HG03159 (cell line): ENCODE results near the gene PRKCA.

Experiments
- ATAC-seq: cut with Tn5 transposase; IDR thresholded peaks from one replicate; pipeline ENCODE4 v1.9.1; 2021; ENCODE audit warnings: mild to moderate bottlenecking, moderate library complexity; ENCODE audit not compliant: unreplicated experiment

The PRKCA gene

DNA sequence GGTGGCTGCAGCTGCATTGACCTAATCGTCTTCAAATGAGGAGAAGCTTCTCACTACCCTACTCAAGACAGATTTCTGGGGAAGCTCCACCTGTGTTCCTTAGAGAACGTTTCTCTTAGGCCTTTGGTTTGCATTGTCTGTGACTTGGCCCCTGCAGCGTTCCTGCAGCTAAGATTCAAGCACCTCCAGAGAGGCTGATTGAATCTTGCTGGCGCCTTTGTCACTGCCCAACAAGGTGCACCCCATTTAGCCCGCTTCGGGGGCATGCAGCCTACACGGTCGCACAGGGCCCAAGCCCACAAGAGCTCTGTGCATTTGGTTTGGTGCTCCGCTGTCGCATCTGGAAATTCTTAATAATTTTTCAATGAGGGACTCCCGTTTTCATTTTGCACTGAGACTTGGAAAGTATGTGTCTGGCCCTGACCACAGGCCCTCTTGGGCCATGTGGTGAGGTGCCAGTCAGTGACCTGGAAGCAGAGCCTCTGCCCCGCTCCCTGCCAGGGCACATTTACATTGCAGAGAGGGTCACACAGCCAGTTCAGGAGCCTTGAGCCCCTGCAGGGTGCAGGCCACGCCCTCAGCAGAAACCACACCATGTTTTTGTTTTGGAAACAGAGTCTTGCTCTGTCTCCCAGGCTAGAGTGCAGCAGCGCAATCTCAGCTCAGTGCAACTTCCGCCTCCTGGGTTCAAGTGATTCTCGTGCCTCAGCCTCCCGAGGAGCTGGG lies 481.4 kb downstream of the PRKCA start:
- no peak for ATAC-seq

DNA sequence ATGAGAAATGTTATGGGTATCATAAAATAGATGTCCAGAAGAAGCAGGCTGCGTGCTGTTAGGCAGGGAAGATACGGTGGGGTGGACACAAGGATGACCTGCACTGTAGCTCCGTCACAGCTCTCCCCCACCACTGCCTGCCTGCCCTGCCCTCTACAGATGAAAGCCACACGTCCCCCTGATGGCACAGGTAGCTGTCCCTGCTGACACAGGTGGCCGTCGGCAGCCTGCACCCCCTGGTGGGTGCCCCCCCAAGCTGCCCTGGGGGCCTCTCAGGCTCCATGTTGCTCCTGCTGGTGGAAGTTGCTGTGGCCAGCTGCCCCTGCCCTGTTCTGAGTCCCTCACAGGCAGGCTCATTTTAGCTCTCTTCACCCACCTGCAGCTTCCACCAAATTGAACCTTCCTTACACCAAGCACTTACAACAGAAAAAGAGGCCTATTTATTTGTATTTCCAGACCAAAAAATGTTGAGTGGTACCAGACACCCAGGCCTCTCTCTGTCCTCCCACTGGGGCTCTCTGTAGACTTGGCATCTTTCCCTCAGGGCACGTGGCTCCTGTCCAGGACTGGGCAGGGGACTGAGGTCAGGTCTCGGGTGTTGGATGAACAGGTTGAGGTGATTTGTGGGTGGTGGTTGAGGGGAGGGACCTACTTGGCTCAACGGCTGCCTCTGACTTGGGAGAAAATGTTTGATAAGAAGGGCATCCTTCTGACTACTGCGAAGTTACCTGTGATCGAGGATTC lies 482.4 kb downstream of the PRKCA start:
- ATAC-seq: no peak

DNA sequence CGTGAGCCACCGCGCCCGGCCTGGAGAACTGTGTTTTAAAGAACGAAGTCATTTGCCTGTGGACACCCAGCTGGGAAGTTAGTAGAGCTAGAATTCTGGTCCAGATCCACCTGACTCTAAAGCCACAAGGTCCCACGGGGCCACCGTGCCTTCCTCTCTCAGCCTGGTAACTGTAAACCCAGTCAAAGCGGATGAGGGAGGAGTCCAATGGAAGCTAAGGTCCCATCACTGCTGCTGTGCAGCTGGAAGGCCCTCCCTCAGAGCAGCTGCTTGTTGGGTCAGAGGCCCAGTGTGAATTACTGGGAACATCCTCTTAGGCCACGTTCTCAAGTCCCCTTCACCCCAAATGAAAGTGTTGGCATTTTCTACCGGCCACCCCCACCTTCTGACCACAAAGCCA lies 483.7 kb downstream of the PRKCA start:
- ATAC-seq: no peak

DNA sequence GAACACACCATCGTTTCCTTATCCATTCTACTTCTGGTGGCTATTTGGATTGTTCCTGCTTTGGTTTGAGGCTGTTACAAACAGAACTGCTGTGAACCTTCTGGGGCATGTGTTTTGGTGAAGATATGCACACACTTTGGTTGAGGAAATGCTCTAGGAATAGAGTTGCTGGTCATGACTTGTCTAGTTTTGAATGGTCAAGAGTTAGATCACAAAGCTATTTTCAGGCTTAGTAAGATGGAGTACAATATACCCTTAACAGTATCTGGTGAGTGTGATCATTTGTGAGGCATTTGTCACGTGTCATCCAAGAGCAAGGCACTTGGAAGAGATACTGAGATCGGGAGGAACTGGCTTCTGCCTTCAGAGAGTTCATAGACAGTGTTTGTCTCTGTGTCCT lies 485.5 kb downstream of the PRKCA start:
- no peak for ATAC-seq

DNA sequence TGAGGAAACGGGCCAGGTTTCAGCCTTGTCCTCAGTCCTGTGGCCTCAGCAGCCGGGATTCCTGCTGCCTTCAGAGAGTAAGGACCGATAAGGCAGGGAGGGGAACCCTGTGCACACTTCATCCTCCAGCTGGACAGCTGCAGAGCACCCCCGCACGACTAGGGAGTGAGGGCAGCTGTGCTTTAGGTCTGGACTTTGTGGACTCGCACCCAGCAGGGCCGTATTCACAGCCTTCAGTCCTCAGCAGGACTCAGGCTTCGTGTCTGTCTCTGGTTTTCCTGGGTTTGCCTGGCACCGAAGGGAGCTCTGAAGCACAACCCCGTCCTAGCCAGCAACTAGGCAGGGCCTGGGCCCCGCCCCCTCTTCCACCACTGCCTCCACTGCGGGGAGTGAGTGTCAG lies 486.7 kb downstream of the PRKCA start:
- no peak for ATAC-seq

DNA sequence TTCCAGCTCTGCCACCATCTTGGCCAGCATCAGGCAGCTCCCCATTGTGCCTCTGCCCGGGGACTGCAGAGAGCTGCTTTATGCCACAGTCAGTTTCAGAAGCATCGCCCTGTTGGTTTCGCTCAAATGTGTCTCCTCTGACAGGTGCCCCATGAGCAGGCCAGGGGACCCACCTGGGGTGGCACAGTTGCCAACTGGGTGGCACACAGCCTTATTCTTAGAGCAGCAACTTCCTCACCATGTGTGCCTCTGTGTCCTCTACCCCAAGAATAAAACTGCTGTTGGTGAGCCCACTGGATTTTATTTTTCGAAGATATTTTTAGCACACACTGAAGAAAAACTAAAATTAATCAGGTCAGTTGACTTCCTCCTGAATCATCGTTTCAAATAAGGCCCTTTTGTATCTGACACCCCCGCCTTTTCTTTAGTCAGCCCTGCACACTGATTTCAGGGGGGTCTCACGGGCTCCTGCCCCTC lies 487.6 kb downstream of the PRKCA start:
- ATAC-seq: no peak

DNA sequence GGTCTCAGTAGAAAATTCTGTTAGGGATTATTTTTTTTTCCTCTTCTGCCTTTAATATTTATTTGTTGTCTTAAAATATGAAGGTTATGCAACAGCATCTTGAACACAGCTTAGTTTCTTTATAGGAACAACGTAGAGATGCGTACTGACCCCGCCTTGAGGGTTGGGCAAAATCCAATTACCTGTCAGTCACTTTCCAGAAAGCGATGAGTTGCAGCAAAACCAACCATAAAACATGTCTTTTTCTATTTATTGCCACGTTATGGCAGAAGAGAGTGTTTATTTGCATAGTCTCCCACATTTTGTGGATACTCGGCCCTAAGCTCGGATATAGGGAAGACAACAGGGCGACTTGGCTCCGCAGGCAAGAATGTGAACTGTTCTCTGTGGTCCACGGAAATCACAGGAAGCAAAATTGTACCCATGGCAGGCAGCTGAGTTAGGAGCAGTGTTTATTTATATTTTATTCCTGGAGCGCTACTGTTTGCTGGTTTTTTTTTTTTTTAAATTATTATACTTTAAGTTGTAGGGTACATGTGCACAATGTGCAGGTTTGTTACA lies 488.2 kb downstream of the PRKCA start:
- ATAC-seq: no peak

DNA sequence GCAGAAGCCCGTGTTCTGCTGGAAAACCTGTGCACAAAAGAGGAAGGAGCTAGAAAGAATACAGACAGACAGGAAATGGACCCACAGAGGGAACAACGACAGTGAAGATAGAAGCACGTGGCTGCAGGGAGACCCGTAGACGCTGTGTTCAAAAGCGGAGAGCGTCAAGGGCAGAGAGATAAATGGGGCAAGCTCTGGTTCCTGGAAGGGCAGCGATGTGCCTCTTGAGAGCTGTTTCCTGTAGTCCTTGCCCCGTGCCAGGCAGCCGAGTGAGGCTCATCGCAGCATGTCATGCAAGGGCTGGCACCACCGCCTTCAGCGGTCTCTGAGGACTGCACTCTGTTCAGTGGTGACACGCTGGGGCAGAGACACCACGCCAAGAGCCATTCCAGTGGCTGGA lies 488.9 kb downstream of the PRKCA start:
- ATAC-seq: no peak

DNA sequence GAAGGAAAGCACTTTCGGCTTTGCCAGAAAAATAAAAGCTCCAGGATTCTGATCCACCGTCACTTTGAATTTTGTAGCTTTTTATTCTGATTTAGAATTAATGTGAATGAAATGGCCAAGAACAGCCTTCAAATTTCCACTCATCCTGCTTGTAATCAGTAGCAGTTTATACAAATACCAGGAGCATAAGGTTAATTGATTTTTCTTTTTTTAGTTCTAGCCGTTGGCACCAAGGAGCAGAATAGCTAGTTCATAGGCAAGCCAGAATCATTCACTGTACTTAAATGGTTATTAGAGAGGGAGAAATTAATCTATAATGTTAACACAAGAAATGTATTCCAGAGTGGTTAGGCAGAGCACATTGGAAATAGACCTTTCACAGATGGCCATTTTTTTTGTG lies 491.4 kb downstream of the PRKCA start:
- no peak for ATAC-seq

DNA sequence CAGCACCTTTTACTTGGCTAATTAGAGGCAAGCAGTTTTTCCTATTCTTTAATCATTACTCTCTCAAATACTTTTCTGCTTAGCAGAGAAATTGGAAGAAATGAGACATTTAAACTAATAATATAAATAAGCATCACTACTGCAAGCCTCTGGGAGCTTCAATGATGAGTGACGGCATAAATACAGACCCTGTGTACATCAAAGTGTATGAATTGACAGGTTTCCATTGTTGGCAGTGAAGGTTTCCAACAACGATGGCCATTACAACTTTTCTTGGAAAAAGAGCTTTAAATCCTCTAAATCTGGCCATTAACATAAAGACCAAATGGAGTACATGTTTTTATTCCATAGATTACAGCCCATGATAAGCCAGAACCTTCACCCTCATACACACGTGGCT lies 493.1 kb downstream of the PRKCA start:
- ATAC-seq: no peak

DNA sequence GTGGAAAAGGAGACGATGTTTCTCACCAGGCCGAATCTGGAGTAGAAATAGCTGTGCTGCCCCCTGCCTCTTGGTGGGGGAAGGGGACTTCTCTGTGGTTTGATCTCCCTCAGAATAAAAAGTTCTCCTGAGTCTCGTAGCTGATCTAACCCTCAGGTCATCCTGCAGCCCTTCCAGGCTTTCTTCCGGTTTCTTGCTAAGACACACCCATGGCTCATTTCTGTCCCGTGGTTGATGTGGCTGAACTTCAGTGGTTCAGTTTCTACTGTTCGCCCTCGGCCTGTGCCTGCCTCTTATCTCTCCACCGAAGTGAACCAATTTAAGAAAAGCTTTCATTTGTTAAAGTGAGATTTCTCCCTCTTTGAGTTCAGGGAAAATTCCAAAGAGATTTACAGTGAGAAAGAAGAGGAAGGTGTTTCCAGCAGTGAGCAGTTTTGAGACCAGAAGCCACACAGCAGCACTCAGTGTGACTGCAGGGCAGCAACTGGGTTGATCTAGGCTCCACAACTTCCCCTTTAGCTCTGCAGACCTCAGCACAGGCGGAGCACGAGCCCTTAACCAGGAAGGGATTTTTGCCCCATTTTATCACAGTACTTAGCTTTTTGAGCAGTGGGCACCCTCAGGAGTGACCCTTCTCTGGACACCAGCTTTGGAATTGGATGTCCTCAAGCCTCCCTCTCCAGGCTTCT lies 497.6 kb downstream of the PRKCA start:
- no peak for ATAC-seq

DNA sequence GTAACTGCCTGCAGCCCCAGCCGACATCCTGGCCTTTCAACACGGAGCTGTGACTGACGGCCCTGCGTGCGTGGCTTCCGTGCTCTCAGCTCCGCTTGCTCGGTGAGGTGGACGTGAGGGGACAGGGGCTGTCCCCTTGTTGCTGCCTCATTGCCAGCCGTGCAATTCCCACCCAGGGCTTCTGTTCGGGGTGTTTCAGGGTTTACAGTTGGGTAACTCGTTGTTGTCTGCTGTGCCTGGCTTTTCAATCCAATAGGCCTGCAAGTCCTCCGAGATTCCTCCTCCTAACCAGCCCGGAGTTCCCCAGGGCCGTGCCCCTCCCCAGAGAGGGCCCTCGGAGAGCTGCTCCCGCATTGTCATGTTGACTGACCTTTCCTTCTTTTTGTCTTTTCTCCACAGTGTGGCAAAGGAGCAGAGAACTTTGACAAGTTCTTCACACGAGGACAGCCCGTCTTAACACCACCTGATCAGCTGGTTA lies 501.1 kb downstream of the PRKCA start:
- ATAC-seq: no peak

DNA sequence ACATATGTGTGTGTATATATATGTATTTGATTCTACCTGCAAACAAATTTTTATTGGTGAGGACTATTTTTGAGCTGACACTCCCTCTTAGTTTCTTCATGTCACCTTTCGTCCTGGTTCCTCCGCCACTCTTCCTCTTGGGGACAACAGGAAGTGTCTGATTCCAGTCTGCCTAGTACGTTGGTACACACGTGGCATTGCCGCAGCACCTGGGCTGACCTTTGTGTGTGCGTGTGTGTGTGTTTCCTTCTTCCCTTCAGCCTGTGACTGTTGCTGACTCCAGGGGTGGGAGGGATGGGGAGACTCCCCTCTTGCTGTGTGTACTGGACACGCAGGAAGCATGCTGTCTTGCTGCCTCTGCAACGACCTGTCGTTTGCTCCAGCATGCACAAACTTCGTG lies 503.2 kb downstream of the PRKCA start:
- no peak for ATAC-seq

DNA sequence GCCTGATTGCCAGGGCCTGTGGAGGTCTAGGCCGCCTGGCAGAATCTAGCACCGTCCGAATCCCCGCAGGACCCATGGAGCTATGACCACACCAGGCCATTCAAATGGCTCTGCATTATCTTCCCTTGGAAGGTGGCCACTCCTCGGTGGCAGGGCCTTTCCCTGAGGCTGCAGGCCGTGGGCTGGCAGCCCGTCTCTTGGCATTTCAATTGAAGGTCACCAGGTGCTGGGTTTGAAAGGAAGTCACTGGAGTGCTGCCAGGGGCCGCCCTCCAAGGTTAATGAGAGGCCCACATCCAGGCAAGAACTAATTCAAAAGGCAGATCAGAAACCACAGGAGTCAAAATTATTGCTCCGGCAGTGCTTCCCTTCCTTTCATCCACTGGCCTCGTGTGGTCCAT lies 504.8 kb downstream of the PRKCA start:
- no peak for ATAC-seq

DNA sequence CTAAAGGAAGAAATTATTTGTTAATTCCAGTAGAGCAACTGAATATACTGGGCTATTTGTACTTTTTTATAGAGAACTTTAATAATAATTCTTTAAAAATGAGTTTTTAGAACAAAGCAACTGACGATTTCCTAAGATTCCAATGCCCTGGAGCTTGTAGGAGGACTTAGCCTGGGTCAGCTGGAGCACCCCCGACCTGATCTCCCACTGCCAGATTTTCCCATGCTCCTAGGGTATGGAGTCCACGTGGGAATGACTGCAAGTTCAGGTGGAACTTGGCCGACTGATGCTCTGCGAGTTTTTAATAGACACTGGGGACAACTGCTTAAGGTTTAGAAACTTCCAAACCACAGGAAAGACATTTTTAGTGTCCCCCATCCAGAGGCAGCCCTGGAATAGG lies 507.0 kb downstream of the PRKCA start:
- ATAC-seq: no peak

DNA sequence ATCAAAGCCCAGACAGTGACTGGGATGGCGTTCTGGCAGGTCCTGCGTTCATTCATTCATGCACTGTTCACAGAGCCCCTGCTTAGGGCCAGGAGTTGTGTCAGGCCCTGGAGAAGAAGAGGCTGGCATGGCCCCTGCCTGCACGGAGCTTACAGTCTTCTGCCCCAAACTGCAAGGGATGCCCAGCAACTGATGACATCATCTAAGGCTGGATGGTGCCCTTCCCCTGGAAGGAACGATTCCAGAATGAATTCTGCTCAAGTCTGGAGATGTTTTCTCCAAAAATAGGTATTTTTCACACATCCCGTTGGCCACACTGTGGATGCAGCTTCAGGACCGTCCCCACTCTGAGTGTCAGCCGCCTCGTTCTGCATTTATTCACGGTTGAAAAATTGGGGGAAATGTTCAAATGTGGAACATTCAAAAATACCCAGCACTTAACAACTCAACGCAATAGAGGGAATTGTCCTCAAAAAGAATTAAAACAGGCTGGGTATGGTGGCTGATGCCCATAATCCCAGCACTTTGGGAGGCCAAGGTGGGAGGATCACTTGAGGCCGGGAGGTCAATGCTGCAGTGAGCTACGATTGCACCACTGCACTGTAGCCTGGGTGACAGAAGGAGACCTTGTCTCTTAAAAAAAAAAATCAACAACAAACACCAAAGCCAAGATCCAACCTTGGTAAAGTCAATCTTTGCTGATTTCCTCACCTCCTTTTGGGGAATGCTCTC lies 508.7 kb downstream of the PRKCA start:
- no peak for ATAC-seq

DNA sequence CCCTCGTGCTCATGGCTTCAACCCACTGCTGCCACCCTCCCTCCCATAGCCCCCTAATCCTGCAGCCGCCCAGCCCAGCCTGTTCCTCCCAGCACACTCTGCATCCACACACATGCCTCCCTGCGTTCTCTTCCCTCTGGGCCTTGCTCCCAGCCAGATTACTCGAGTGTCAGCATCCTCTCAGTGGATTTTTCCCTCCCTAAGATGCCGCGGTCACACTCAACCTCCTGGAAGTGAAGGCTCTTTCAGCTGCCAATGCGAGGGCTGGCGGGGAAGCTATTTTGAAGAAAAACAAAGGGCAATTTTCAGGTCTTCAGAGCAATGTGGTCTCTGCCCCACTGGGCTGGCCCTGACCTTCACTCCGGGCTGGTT lies 509.3 kb downstream of the PRKCA start:
- ATAC-seq: no peak

DNA sequence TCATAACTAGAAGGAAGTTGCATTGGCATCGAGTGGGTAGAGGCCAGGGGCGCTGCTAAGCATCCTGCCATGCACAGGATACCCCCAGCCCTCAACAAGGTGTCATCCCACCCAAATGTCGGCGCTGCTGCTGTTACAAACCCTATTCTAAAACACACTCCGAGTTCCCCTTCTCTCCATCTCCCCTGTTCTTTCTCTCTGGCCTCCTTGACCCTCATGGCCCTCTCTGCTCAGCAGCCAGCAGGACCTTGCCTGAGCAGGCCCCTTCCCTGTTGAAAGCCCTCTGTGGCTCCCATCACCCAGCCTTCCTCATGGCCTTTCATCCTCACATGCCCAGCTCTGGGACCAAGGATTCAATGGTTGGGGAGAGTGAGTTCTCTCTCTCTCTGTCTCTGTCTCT lies 510.2 kb downstream of the PRKCA start:
- no peak for ATAC-seq

DNA sequence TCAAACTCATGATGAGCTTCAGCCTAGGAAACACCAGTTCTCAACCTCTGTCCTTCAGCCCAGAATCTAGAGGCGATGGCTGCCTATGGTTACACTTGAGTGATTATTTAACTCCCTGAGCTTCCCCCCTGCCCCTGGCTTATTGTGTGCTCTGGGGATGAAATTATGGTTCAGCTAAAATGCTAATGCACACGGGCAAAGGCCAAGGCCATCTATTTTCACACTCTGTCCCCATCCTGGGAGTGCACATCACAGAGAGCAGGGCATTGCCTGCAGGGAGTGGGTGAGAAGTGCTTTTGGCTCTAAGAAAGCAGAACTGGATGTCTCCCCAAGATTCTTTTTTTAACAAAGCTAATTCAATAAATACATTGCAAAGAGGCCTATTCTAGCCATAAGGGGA lies 510.9 kb downstream of the PRKCA start:
- no peak for ATAC-seq

DNA sequence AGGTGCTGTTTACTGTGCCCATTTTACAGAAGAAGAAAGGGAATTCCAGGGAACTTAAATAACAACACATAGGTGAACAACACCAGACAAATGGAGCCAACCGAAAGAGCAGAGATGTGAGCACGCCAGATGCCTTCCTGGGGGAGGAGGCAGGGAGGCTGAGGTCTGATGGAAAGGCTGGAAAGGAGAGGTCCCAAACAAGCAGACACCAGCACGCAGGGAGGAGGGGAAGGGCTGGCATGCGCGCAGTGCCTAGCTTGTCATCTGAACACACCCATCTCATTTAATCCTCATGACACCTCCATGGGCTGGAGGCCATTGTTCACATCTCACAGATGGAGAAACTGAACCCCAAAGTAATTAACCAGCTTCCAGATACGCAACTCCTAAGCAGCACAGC lies 511.6 kb downstream of the PRKCA start:
- no peak for ATAC-seq

DNA sequence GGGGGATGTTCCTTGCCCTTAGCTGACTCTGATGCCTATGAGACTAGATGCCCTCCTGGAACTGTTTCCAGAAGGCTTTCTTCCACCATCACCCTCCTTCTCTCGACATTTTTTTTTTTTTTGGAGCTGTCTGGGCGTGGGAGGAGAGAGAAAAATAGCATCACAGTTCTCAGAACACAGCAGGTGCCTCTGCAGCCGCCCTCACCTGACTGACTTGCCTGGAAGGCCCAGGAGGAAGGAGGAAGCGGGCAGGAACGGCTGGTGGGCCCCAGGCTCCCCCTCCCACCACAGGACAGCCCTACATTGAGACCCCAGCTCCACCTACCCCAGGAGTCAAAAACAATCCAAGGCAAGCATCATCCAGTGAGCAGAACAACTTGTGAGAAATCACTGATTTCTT lies 512.2 kb downstream of the PRKCA start:
- ATAC-seq: no peak
